GM12873 (cell line): Measurements from ENCODE around the gene ABHD8.

Experiments
- TF ChIP-seq, protein P1 (sequence below): IDR thresholded peaks from 2 replicates; pipeline ENCODE4 v1.5.1; 2012; ENCODE audit warnings: low read depth, mild to moderate bottlenecking, moderate library complexity, low read length, control low read depth; ENCODE audit not compliant: insufficient read depth; ENCODE audit errors: missing control alignments

The ABHD8 gene

DNA sequence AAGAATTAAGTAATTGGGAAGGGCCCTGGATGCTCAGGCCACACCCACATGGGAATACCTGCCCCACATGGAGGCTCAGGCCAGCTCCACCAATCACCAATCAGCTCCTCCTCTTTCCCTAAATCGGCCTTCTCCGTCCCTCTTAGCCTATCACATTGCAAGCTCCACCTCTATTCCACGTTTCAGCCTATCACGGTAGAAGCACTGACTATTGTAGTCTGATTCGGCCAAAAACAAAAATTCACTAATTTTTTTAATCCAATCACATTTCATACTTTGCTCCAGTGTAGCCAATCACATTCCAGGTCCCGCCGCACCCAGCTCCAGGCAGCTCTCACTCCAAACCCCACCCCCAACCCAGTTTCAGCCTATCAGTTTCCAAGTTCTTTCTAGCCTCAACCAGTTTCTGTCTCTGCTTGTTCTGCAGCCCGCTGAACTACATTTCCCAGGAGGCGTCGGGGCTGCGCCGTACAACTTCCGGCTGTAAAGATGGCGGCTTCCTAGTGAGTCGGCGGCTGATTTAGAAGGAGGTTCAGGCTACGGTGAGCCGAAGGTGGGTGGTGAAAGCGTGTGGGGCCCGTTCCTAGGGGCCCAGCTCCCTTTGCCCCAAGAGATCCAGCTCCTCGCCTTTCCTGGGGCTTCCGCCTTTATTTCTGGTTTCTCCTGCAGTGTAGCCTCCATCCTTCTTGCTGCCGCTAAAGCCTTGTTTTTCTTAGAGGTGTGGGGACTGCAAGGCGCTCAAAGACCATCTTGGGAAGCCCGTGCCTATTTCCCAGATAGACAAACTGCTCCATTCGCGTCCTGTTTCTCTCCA, 36.0 kb downstream of the ABHD8 start, which contains the start of gene BABAM1:
BABAM1 (plus strand) TSS at position 469 of the 814 bp plus-strand sequence. CDS start 1,364 bp downstream, outside the sequence.
- TF ChIP-seq, protein P1, sequence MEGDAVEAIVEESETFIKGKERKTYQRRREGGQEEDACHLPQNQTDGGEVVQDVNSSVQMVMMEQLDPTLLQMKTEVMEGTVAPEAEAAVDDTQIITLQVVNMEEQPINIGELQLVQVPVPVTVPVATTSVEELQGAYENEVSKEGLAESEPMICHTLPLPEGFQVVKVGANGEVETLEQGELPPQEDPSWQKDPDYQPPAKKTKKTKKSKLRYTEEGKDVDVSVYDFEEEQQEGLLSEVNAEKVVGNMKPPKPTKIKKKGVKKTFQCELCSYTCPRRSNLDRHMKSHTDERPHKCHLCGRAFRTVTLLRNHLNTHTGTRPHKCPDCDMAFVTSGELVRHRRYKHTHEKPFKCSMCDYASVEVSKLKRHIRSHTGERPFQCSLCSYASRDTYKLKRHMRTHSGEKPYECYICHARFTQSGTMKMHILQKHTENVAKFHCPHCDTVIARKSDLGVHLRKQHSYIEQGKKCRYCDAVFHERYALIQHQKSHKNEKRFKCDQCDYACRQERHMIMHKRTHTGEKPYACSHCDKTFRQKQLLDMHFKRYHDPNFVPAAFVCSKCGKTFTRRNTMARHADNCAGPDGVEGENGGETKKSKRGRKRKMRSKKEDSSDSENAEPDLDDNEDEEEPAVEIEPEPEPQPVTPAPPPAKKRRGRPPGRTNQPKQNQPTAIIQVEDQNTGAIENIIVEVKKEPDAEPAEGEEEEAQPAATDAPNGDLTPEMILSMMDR: no peak

DNA sequence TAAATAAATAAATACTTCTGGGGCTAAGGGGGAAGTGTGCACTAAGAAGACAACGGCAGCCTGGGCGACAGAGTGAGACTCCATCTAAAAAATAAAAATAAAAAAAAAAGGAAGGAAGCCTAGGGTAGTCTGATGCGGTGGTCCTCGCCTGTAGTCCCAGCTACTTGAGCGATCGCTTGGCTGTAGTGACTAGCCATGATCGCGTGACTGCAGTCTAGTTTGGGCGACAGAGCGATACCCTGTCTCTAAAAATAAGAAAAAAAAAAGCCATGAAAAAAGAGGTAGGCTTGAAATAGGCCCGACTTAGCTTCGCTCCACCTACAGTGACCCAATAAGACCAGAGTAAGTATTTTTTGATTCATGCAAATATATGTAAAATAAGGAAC, 36.6 kb downstream of the ABHD8 start:
- TF ChIP-seq, protein P1: no peak

DNA sequence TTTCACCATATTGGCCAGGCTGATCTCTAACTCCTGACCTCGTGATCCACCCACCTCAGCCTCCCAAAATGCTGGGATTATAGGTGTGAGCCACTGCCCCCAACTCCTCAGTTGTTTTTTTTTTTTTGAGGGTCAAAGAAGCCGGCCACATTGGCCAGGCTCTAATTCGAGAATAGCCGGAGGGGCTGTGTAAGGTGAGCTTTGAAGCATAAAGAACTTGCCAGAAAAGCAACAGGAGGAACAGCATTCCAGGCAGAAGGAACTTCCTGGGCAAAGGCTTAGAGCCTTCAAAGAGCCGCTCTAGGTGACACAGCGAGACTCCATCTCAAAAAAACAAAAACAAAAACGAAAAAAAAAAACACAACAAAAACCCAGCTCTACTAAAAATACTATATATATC, 37.2 kb downstream of the ABHD8 start:
- TF ChIP-seq, protein P1: no peak

DNA sequence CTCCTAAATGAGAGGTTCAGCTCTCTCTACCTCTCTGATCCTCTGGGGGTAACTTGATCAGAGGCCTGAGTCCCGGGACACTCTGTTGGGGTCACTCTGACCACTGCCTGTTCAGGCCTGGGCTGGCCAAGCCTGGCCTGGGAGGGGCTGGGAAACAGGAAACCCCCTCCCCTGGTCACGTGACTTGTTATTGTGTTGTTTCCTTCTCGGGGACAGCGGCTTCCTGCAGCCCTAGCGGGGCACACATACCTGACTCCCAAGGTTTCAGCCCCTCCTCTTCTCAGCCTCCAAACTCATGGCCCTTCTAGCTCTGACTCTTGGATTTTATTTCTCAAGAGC, 38.6 kb downstream of the ABHD8 start, which contains the start of gene USHBP1:
USHBP1 (minus strand) TSS at position 105 of the 339 bp plus-strand sequence. CDS start 446 bp downstream, outside the sequence.
- TF ChIP-seq, protein P1: no peak

DNA sequence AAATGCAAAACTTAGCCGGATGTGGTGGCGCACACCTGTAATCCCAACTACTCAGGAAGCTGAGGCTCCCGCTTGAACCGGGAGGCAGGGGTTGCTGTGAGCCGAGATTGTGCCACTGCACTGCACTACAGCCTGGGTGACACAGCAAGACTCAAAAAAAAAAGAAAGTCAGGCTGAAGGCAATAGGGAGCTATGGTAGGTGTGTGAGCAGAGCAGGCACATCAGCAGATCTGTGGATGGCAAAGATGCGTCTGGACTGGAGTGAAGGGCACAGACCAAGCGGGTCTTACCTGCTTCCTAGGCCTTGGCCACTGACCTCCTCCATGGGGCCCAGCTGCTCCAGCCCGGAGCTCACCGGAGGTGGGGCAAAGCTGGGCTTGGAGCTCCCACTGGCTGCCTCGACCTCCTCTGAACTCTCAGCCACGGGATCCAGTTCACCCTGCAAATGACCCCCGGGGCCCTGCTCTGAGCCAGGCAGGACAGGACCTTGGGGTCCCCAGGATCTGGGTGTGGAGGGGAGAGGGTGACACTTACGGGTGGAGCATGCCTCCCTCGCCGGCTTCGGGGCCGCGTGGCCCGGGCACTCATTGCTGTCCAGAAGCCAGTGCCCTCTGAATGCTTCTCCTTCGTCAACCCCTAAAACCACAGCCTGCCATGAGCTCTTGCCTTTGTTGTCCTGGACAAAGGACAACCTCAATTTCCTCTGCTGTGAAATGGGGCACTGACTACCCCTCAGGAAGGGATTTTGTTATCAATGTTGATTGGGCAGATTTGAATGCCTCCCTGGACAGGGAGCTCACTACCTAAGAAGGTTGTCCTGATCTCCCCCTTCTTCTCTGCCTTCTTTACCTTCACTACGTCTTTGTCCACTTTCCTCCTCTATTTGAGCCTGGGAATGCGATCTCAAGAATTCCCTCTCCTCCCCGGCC, 39.2 kb downstream of the ABHD8 start:
- TF ChIP-seq, protein P1: no peak

DNA sequence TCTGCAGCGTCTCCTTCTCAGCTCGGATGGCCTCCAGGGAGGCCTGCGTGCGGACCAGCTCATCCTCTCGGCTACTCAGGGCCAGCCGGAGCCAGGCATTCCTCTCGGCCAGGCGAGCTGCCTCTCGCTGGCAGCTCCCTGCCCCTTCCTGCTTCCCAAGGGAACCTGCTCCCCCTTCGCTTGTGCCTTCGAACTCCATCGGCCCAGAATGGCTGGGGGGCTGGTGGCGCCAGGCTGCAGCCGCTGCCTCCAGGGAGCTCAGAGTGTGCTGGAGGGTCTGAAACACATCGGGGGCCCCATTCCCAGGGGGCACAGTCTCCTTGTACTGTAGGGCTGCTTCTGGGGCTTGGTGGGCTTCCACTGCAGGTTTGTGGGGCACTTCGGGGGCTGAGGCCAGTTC, 40.7 kb downstream of the ABHD8 start:
- TF ChIP-seq, protein P1: no peak

DNA sequence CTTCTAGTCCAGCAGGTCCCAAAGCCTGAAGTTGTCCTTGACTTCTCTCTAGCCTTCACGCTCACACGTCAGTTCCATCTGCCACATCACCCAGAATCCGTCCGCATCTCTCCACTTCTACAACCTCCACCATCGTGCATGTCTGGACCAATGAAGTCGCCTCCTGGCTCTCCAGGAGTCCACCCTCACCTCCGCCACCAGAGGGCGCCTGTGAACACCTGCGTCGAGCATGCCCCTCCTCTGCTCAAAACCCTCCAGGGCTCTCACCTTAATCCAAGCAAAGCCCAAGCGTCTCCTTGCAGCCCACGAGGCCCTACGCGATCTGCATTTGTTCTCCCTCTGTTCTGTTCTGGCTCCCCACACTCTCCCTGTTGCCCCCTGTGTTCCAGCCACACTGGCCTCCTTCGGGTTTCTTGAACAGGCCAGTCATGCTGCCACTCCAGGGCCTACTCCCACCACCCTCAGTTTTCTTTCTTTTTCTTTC, 42.3 kb downstream of the ABHD8 start:
- TF ChIP-seq, protein P1: peak; percentile 99
